Measurements from ENCODE around the gene YJEFN3.

DNA sequence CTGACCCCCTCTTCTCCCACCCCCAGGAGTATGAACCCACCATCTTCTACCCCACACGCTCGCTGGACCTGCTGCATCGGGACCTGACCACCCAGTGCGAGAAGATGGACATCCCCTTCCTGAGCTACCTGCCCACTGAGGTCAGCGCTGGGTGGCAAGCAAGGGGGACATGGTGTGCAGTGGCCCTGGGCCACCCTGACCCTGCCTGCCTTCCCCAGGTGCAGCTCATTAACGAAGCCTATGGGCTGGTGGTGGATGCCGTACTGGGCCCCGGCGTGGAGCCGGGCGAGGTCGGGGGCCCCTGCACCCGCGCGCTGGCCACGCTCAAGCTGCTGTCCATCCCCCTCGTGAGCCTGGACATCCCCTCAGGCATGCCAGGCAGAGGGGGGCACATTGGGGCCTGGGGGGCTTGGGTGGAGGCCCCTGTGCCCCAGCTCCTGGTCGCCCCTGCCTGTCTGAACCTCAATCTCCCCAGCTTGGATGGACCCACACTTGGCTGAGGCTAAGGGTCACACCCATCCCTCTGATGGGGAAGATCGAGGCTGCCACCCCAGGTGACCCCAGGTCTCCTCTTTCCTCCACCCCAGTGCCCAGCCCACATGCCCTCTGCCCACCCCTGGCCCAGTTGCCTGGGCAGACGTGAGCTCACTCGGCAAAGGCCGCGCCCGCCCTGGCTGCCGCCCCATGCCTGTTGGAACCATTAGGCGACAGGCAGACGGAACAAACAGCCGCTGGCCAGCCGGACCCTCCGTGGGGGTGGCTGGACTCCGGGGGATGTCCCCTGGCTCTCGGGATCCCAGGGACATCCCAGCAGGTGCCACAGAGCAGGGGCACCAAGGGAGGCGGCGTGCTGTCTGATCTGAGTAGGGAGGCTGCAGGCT is 6.8 kb downstream of the YJEFN3 start:
- TF ChIP-seq, protein P1, sequence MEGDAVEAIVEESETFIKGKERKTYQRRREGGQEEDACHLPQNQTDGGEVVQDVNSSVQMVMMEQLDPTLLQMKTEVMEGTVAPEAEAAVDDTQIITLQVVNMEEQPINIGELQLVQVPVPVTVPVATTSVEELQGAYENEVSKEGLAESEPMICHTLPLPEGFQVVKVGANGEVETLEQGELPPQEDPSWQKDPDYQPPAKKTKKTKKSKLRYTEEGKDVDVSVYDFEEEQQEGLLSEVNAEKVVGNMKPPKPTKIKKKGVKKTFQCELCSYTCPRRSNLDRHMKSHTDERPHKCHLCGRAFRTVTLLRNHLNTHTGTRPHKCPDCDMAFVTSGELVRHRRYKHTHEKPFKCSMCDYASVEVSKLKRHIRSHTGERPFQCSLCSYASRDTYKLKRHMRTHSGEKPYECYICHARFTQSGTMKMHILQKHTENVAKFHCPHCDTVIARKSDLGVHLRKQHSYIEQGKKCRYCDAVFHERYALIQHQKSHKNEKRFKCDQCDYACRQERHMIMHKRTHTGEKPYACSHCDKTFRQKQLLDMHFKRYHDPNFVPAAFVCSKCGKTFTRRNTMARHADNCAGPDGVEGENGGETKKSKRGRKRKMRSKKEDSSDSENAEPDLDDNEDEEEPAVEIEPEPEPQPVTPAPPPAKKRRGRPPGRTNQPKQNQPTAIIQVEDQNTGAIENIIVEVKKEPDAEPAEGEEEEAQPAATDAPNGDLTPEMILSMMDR (IDR thresholded peaks at IDR 0.05) = no peak
- no peak for TF ChIP-seq POLR2A (IDR thresholded peaks at IDR 0.05)

Data from esophagus squamous epithelium (tissue), 4 donors.